ENCODE data around the gene ADGRL1. TPM values are rescaled to one million over a fixed set of nuclear protein-coding genes. Genes with fewer than 3 reads are reported as not detected.
"Not testable (repeated sequence)": the region's sequence is repeated elsewhere in the genome, so short reads cannot be mapped to it uniquely, and the experiment has no call there.

ADGRL1 gene
- total and polyA plus RNA-seq, 4 donors, result 0.14 to 1.6 (median 0.53) TPM

DNA sequence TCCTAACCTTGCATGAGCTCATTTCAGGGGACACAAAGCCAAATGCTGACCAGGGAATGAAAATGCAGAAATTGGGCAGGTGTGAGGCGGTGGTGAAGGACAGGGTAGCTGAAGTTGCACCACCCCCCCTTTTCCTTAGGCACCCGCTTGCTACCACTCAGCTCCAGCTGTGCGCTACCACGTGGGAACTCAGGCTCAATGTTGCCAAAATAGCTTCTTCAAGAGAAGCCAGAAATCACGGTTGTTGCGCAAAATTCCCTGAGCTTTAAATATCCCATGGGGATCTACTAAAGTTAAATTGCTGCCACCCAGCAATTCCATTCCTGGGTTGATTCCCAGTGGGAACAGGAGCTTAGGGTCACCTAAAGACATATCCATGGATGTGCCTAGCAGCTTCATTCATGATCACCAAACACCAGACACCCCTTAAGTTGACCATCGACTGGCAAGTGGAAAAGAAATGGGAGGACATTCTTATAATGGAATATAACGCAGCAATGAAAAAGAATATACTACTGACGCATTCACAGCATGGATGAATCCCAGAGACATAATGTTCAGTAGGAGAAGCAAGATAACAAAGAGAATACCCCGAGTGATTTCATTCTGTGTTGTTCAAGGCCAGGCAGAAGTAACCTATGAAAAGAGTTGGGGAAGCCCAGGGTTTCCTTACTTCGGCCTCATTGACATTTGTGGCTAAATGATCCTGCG is 12.8 kb upstream of the ADGRL1 start:
- Histone ChIP-seq H3K4me1 (ENCODE audit: control insufficient read depth in 4 of 4, insufficient read depth in 4 of 4, low read length in 3 of 4) (peaks cover 0 to 6% (median 1%) of the 10 kb centered on the region in 4 donors), H3K9ac (ENCODE audit: low read depth in 1 of 2, low read length in 2 of 2) (no peak overlapping the region), H3K9me3 (ENCODE audit: control insufficient read depth in 4 of 4, low read length in 3 of 4) (no peaks in the 10 kb centered on the region), H3K27ac (ENCODE audit: low read depth in 1 of 2, low read length in 2 of 2) (no peak overlapping the region), H3K4me3 (ENCODE audit: low read depth in 1 of 3, low read length in 3 of 3) (no peak overlapping the region), H3K27me3 (ENCODE audit: control insufficient read depth in 4 of 4, insufficient read depth in 4 of 4, low read length in 3 of 4) (peaks cover 0 to 2% (median 0%) of the 10 kb centered on the region in 4 donors), H3K36me3 (ENCODE audit: control insufficient read depth in 4 of 4, insufficient read depth in 3 of 4, low read depth in 1 of 4, low read length in 3 of 4) (no peaks in the 10 kb centered on the region)
- TF ChIP-seq, protein P1, sequence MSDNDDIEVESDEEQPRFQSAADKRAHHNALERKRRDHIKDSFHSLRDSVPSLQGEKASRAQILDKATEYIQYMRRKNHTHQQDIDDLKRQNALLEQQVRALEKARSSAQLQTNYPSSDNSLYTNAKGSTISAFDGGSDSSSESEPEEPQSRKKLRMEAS (IDR thresholded peaks at IDR 0.05), result no peak
- TF ChIP-seq GABPA (IDR thresholded peaks at IDR 0.05 in 1 of 2, conservative IDR thresholded peaks at IDR 0.05 in 1 of 2) (no peak), RXRA (IDR thresholded peaks at IDR 0.05) (no peak), YY1 (IDR thresholded peaks at IDR 0.05) (no peak), FOXA2 (IDR thresholded peaks at IDR 0.05) (no peak), JUND (IDR thresholded peaks at IDR 0.05) (no peak), TAF1 (conservative IDR thresholded peaks at IDR 0.05) (no peak)
- TF ChIP-seq, protein P2, sequence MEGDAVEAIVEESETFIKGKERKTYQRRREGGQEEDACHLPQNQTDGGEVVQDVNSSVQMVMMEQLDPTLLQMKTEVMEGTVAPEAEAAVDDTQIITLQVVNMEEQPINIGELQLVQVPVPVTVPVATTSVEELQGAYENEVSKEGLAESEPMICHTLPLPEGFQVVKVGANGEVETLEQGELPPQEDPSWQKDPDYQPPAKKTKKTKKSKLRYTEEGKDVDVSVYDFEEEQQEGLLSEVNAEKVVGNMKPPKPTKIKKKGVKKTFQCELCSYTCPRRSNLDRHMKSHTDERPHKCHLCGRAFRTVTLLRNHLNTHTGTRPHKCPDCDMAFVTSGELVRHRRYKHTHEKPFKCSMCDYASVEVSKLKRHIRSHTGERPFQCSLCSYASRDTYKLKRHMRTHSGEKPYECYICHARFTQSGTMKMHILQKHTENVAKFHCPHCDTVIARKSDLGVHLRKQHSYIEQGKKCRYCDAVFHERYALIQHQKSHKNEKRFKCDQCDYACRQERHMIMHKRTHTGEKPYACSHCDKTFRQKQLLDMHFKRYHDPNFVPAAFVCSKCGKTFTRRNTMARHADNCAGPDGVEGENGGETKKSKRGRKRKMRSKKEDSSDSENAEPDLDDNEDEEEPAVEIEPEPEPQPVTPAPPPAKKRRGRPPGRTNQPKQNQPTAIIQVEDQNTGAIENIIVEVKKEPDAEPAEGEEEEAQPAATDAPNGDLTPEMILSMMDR (IDR thresholded peaks at IDR 0.05; ENCODE audit: low read depth, low read length, missing input control), result no peak
- TF ChIP-seq, protein P3, sequence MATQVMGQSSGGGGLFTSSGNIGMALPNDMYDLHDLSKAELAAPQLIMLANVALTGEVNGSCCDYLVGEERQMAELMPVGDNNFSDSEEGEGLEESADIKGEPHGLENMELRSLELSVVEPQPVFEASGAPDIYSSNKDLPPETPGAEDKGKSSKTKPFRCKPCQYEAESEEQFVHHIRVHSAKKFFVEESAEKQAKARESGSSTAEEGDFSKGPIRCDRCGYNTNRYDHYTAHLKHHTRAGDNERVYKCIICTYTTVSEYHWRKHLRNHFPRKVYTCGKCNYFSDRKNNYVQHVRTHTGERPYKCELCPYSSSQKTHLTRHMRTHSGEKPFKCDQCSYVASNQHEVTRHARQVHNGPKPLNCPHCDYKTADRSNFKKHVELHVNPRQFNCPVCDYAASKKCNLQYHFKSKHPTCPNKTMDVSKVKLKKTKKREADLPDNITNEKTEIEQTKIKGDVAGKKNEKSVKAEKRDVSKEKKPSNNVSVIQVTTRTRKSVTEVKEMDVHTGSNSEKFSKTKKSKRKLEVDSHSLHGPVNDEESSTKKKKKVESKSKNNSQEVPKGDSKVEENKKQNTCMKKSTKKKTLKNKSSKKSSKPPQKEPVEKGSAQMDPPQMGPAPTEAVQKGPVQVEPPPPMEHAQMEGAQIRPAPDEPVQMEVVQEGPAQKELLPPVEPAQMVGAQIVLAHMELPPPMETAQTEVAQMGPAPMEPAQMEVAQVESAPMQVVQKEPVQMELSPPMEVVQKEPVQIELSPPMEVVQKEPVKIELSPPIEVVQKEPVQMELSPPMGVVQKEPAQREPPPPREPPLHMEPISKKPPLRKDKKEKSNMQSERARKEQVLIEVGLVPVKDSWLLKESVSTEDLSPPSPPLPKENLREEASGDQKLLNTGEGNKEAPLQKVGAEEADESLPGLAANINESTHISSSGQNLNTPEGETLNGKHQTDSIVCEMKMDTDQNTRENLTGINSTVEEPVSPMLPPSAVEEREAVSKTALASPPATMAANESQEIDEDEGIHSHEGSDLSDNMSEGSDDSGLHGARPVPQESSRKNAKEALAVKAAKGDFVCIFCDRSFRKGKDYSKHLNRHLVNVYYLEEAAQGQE (IDR thresholded peaks at IDR 0.05), result no peak
- 83% methylated on average over 12 of the region's 12 CpGs for WGBS
- DNase-seq (ENCODE audit: low spot score), result no peak

DNA sequence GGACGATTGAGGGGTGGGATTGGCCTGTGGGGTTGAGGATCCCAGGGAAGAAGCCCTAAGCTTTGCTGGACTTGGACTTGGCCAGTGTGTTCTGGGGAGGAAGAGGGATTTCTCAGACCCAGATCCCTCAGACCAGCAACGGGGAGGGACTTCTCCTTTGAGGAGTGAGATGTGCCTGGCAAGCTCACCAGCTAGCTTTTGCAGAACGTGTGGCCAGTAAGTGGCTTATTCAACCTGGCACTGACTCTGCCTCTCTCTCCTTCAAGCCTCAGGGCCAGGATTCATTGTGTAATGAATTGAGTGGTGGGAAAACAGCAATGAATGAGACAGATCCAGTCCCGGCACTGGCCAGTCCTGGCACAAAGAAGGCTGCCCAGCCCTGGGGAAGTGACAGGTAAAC is 11.9 kb upstream of the ADGRL1 start:
- not testable (repeated sequence) for H3K4me3 ChIP-seq (ENCODE audit: low read depth in 1 of 3, low read length in 3 of 3); H3K27me3 ChIP-seq (ENCODE audit: control insufficient read depth in 4 of 4, insufficient read depth in 4 of 4, low read length in 3 of 4); H3K27ac ChIP-seq (ENCODE audit: low read depth in 1 of 2, low read length in 2 of 2); DNase-seq (ENCODE audit: low spot score); H3K4me1 ChIP-seq (ENCODE audit: control insufficient read depth in 4 of 4, insufficient read depth in 4 of 4, low read length in 3 of 4); H3K9me3 ChIP-seq (ENCODE audit: control insufficient read depth in 4 of 4, low read length in 3 of 4); H3K9ac ChIP-seq (ENCODE audit: low read depth in 1 of 2, low read length in 2 of 2); H3K36me3 ChIP-seq (ENCODE audit: control insufficient read depth in 4 of 4, insufficient read depth in 3 of 4, low read depth in 1 of 4, low read length in 3 of 4)
- WGBS, result 29% methylated on average over 4 of the region's 4 CpGs

DNA sequence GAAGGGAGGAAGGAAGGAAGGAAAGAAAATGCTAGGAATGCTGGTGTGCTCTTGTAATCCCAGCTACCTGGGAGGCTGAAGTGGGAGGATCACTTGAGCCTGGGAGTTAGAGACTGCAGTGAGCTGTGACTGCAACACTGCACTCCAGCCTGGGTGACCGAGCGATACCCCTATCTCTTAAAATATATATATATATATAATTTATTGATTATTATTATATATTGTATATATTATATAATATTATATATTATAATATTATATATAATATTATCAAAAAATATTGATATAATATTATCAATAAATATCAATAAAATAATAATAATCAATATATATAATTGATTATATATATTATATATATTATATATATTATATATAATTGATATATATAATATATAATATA is 8.6 kb upstream of the ADGRL1 start:
- WGBS, result 93% methylated on average over 2 of the region's 2 CpGs
- no peaks in the 10 kb centered on the region for H3K27me3 ChIP-seq (ENCODE audit: control insufficient read depth in 4 of 4, insufficient read depth in 4 of 4, low read length in 3 of 4)
- no peak overlapping the region for H3K27ac ChIP-seq (ENCODE audit: low read depth in 1 of 2, low read length in 2 of 2)
- H3K4me3 ChIP-seq (ENCODE audit: low read depth in 1 of 3, low read length in 3 of 3), result no peak overlapping the region
- H3K9me3 ChIP-seq (ENCODE audit: control insufficient read depth in 4 of 4, low read length in 3 of 4), result no peaks in the 10 kb centered on the region
- peaks cover 0 to 3% (median 1%) of the 10 kb centered on the region in 4 donors for H3K4me1 ChIP-seq (ENCODE audit: control insufficient read depth in 4 of 4, insufficient read depth in 4 of 4, low read length in 3 of 4)
- H3K9ac ChIP-seq (ENCODE audit: low read depth in 1 of 2, low read length in 2 of 2), result no peak overlapping the region
- no peak for DNase-seq (ENCODE audit: low spot score)
- H3K36me3 ChIP-seq (ENCODE audit: control insufficient read depth in 4 of 4, insufficient read depth in 3 of 4, low read depth in 1 of 4, low read length in 3 of 4), result no peaks in the 10 kb centered on the region
- TF ChIP-seq YY1 (IDR thresholded peaks at IDR 0.05) (no peak), RXRA (IDR thresholded peaks at IDR 0.05) (no peak), TAF1 (conservative IDR thresholded peaks at IDR 0.05) (no peak), FOXA1 (IDR thresholded peaks at IDR 0.05) (no peak), EGR1 (IDR thresholded peaks at IDR 0.05; ENCODE audit: low read depth in 2 of 2) (no peak), HNF4G (IDR thresholded peaks at IDR 0.05) (no peak), NR2F2 (IDR thresholded peaks at IDR 0.05) (no peak), SP1 (IDR thresholded peaks at IDR 0.05) (no peak), GABPA (IDR thresholded peaks at IDR 0.05 in 1 of 2, conservative IDR thresholded peaks at IDR 0.05 in 1 of 2) (no peak)
- TF ChIP-seq, protein P4, sequence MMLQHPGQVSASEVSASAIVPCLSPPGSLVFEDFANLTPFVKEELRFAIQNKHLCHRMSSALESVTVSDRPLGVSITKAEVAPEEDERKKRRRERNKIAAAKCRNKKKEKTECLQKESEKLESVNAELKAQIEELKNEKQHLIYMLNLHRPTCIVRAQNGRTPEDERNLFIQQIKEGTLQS (IDR thresholded peaks at IDR 0.05), result no peak
- TF ChIP-seq, protein P1 (IDR thresholded peaks at IDR 0.05), result no peak
- TF ChIP-seq, protein P2 (IDR thresholded peaks at IDR 0.05; ENCODE audit: low read depth, low read length, missing input control), result no peak
